ENCODE measurements around the gene ARHGAP5. TPM values are rescaled to one million over a fixed set of nuclear protein-coding genes. Genes with fewer than 3 reads are reported as not detected.

Gene ARHGAP5
- total RNA-seq, 6 experiments from 2014 or later, result 32.0 to 60.5 (median 50.1) TPM

GRCh38 chr14:32099473-32099872 lies 22.4 kb downstream of the ARHGAP5 start:
- no peak overlapping the region for H3K27ac ChIP-seq
- intact Hi-C loops (cut with DNase I), result no loop called here
- DNase-seq (no peak), ATAC-seq (no peak)
- no peaks in the 10 kb centered on the region for H3K4me1 ChIP-seq
- no peaks in the 10 kb centered on the region for H3K36me3 ChIP-seq
- TF ChIP-seq CTCF (IDR thresholded peaks at IDR 0.05) (no peak), POLR2A (IDR thresholded peaks at IDR 0.05) (no peak)
- H3K9me3 ChIP-seq, result no peaks in the 10 kb centered on the region
- H3K27me3 ChIP-seq, result no peaks in the 10 kb centered on the region
- 96% methylated on average over 2 of the region's 2 CpGs for WGBS (ENCODE audit: insufficient coverage, low coverage, low lambda C conversion rate, missing lambda C conversion rate)
- H3K4me3 ChIP-seq, result no peak overlapping the region

DNA sequence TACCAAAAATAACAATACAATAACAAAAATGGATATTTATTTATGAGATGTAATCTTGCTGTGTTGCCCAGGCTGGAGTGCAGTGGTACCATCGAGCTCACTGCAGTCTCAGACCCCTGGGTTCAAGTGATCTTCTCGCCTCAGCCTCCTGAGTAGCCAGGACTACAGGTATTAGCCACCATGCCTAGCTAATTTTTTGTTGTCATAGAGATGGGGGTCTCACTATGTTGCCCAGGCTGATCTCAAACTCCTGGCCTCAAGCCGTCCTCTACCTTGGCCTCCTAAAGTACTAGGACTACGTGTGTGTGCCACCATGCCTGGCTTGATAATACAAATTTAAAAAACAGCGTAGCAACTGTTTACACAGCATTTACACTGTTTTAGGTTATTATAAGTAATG lies 23.1 kb downstream of the ARHGAP5 start:
- no peaks in the 10 kb centered on the region for H3K36me3 ChIP-seq
- intact Hi-C loops (cut with DNase I), result no loop called here
- no peaks in the 10 kb centered on the region for H3K27me3 ChIP-seq
- 96% methylated on average over 4 of the region's 5 CpGs for WGBS (ENCODE audit: insufficient coverage, low coverage, low lambda C conversion rate, missing lambda C conversion rate)
- no peak overlapping the region for H3K27ac ChIP-seq
- H3K4me1 ChIP-seq, result no peaks in the 10 kb centered on the region
- ATAC-seq, result no peak
- DNase-seq, result no peak
- TF ChIP-seq CTCF (IDR thresholded peaks at IDR 0.05) (no peak), POLR2A (IDR thresholded peaks at IDR 0.05) (no peak)
- no peaks in the 10 kb centered on the region for H3K9me3 ChIP-seq
- H3K4me3 ChIP-seq, result no peak overlapping the region

- DNase-seq (no peak), ATAC-seq (no peak)
- H3K4me1 ChIP-seq, result no peaks in the 10 kb centered on the region
- no peak for TF ChIP-seq CTCF (IDR thresholded peaks at IDR 0.05)
- intact Hi-C loops (cut with DNase I), result no loop called here
- no peaks in the 10 kb centered on the region for H3K9me3 ChIP-seq
- H3K36me3 ChIP-seq, result no peaks in the 10 kb centered on the region
- H3K27me3 ChIP-seq, result no peaks in the 10 kb centered on the region
- no peak overlapping the region for H3K4me3 ChIP-seq
- 100% methylated on average over 1 of the region's 3 CpGs for WGBS (ENCODE audit: insufficient coverage, low coverage, low lambda C conversion rate, missing lambda C conversion rate)
- no peak overlapping the region for H3K27ac ChIP-seq
These were observed 25.2 kb downstream of the ARHGAP5 start for GRCh38 chr14:32102152-32102787.

GRCh38 chr14:32102968-32103367 lies 25.9 kb downstream of the ARHGAP5 start:
- no peaks in the 10 kb centered on the region for H3K36me3 ChIP-seq
- H3K27ac ChIP-seq, result no peak overlapping the region
- no peak overlapping the region for H3K4me3 ChIP-seq
- intact Hi-C loops (cut with DNase I), result no loop called here
- TF ChIP-seq CTCF (IDR thresholded peaks at IDR 0.05) (no peak), POLR2A (IDR thresholded peaks at IDR 0.05) (no peak)
- DNase-seq (no peak), ATAC-seq (no peak)
- H3K4me1 ChIP-seq, result no peaks in the 10 kb centered on the region
- no peaks in the 10 kb centered on the region for H3K27me3 ChIP-seq
- no peaks in the 10 kb centered on the region for H3K9me3 ChIP-seq

GRCh38 chr14:32104308-32104707 lies 27.2 kb downstream of the ARHGAP5 start:
- Histone ChIP-seq H3K4me1 (no peaks in the 10 kb centered on the region), H3K9me3 (no peaks in the 10 kb centered on the region), H3K36me3 (no peaks in the 10 kb centered on the region), H3K27ac (no peak overlapping the region), H3K4me3 (no peak overlapping the region), H3K27me3 (no peaks in the 10 kb centered on the region)
- 75% methylated on average over 1 of the region's 1 CpG for WGBS (ENCODE audit: insufficient coverage, low coverage, low lambda C conversion rate, missing lambda C conversion rate)
- ATAC-seq (no peak), DNase-seq (no peak)
- intact Hi-C loops (cut with DNase I), result no loop called here
- no peak for TF ChIP-seq POLR2A (IDR thresholded peaks at IDR 0.05)
